Lower leg skin (tissue), 3 donors: ENCODE data around the gene NTPCR.

Experiments
- CTCF ChIP-seq, 3 donors: fragments of 450-650 bp; IDR thresholded peaks; one replicate each; pipeline ENCODE4 v1.5.1; 2016; ENCODE audit warnings: antibody characterized with exemption in 3 of 3, mild to moderate bottlenecking in 3 of 3, moderate library complexity in 2 of 3
- POLR2A ChIP-seq, 2 donors: fragments of 450-650 bp; IDR thresholded peaks; one replicate each; pipeline ENCODE4 v1.6.1; 2016 to 2017; ENCODE audit warnings: antibody characterized with exemption in 2 of 2, mild to moderate bottlenecking in 1 of 2, moderate library complexity in 1 of 2

- TF ChIP-seq CTCF (IDR thresholded peaks at IDR 0.05): no peak
- no peak for TF ChIP-seq POLR2A (IDR thresholded peaks at IDR 0.05)
These were observed 37.4 kb upstream of the NTPCR start for GRCh38 chr1:232912845-232913580.
